ENCODE data around the gene FBXW8.

The FBXW8 gene

GRCh38 chr12:116959198-116959460 is 48.4 kb downstream of the FBXW8 start:
- no peak for FAIRE-seq

- no peak for FAIRE-seq
Measured at GRCh38 chr12:116959845-116960514, 49.2 kb downstream of the FBXW8 start.

- FAIRE-seq, result no peak
Measured at GRCh38 chr12:116962197-116962596, 51.4 kb downstream of the FBXW8 start.

- no peak for FAIRE-seq
Measured at GRCh38 chr12:116962783-116963356, 52.1 kb downstream of the FBXW8 start.

GRCh38 chr12:116964054-116965050 is 53.6 kb downstream of the FBXW8 start:
- FAIRE-seq, result no peak

GRCh38 chr12:116968986-116969385 is 58.2 kb downstream of the FBXW8 start:
- no peak for FAIRE-seq

GRCh38 chr12:116969615-116970585 is 59.1 kb downstream of the FBXW8 start:
- FAIRE-seq, result no peak

GRCh38 chr12:116971222-116971621 is 60.5 kb downstream of the FBXW8 start:
- no peak for FAIRE-seq

GRCh38 chr12:116975779-116976393 is 65.1 kb downstream of the FBXW8 start:
- FAIRE-seq, result no peak

- no peak for FAIRE-seq
Measured at GRCh38 chr12:116977465-116978380, 67.0 kb downstream of the FBXW8 start.

GRCh38 chr12:116978791-116979508 is 68.2 kb downstream of the FBXW8 start:
- no peak for FAIRE-seq

- no peak for FAIRE-seq
Measured at GRCh38 chr12:116980083-116980482, 69.3 kb downstream of the FBXW8 start.

GRCh38 chr12:116982791-116983411 is 72.2 kb downstream of the FBXW8 start:
- no peak for FAIRE-seq

GRCh38 chr12:116984098-116984497 is 73.3 kb downstream of the FBXW8 start:
- FAIRE-seq, result no peak

- FAIRE-seq, result no peak
Measured at GRCh38 chr12:116990329-116990728, 79.6 kb downstream of the FBXW8 start.

- no peak for FAIRE-seq
Measured at GRCh38 chr12:116990971-116991966, 80.5 kb downstream of the FBXW8 start.

- FAIRE-seq, result no peak
Measured at GRCh38 chr12:116996093-116996492, 85.3 kb downstream of the FBXW8 start.

GRCh38 chr12:116996621-116997020 is 85.9 kb downstream of the FBXW8 start:
- no peak for FAIRE-seq

GRCh38 chr12:116999066-116999465 is 88.3 kb downstream of the FBXW8 start:
- no peak for FAIRE-seq
